ENCODE measurements around the gene ETNK2. TPM values are rescaled to one million over a fixed set of nuclear protein-coding genes. Genes with fewer than 3 reads are reported as not detected.

The ETNK2 gene
- total and polyA plus RNA-seq, 2 of the 8 experiments (the other 6 are each of a cell fraction or from before 2014, with no cell fraction given) = 20.1 to 26.7 TPM

GRCh38 chr1:204128964-204129896, 22.6 kb downstream of the ETNK2 start (continued):
- TF ChIP-seq HDAC6 (IDR thresholded peaks at IDR 0.05; ENCODE audit: low read depth, low read length) (no peak), MAFK (IDR thresholded peaks at IDR 0.05; ENCODE audit: low read depth, low read length) (no peak), ASH2L (IDR thresholded peaks at IDR 0.05; ENCODE audit: low read length) (no peak), PHF8 (conservative IDR thresholded peaks at IDR 0.05; ENCODE audit: low read depth, low read length) (no peak), RBBP5 (IDR thresholded peaks at IDR 0.05; ENCODE audit: borderline replicate concordance, low read depth, low read length) (no peak)
